ENCODE measurements around the gene P2RX6.
"Not testable (repeated sequence)": the region's sequence is repeated elsewhere in the genome, so short reads cannot be mapped to it uniquely, and the experiment has no call there.

Gene P2RX6

GRCh38 chr22:21064917-21065864, 50.2 kb downstream of the P2RX6 start:
- no peaks in the 10 kb centered on the region for H3K36me3 ChIP-seq (ENCODE audit: insufficient read depth, low read length)
- no peak overlapping the region for H3K9ac ChIP-seq (ENCODE audit: insufficient read length)
- no peak for DNase-seq (ENCODE audit: low read depth, low spot score)
- H3K9me3 ChIP-seq (ENCODE audit: low read depth, low read length): no peaks in the 10 kb centered on the region
- H3K4me3 ChIP-seq: no peak overlapping the region
- H3K27ac ChIP-seq: no peak overlapping the region
- TF ChIP-seq EZH2 (IDR thresholded peaks at IDR 0.05) (no peak), POLR2AphosphoS5 (IDR thresholded peaks at IDR 0.05; ENCODE audit: borderline replicate concordance, low read depth, low read length) (no peak), FOXP2 (optimal IDR thresholded peaks at IDR 0.05; ENCODE audit: control extremely low read depth, extremely low read length, insufficient read depth) (no peak)

- H3K4me3 ChIP-seq: no peak overlapping the region
- TF ChIP-seq POLR2AphosphoS5 (IDR thresholded peaks at IDR 0.05; ENCODE audit: borderline replicate concordance, low read depth, low read length): no peak
- no peak for TF ChIP-seq EZH2 (IDR thresholded peaks at IDR 0.05)
- TF ChIP-seq FOXP2 (optimal IDR thresholded peaks at IDR 0.05; ENCODE audit: control extremely low read depth, extremely low read length, insufficient read depth): no peak
- DNase-seq (ENCODE audit: low read depth, low spot score): no peak
- H3K9me3 ChIP-seq (ENCODE audit: low read depth, low read length): no peaks in the 10 kb centered on the region
- H3K36me3 ChIP-seq (ENCODE audit: insufficient read depth, low read length): no peaks in the 10 kb centered on the region
- H3K9ac ChIP-seq (ENCODE audit: insufficient read length): no peak overlapping the region
- H3K27ac ChIP-seq: no peak overlapping the region
These were observed 52.3 kb downstream of the P2RX6 start for GRCh38 chr22:21067075-21067900.

GRCh38 chr22:21067901-21068680, 53.1 kb downstream of the P2RX6 start:
- Histone ChIP-seq H3K4me3 (no peak overlapping the region), H3K36me3 (ENCODE audit: insufficient read depth, low read length) (no peaks in the 10 kb centered on the region), H3K9ac (ENCODE audit: insufficient read length) (no peak overlapping the region), H3K27ac (no peak overlapping the region), H3K9me3 (ENCODE audit: low read depth, low read length) (no peaks in the 10 kb centered on the region)
- DNase-seq (ENCODE audit: low read depth, low spot score): no peak
- TF ChIP-seq EZH2 (IDR thresholded peaks at IDR 0.05) (no peak), POLR2AphosphoS5 (IDR thresholded peaks at IDR 0.05; ENCODE audit: borderline replicate concordance, low read depth, low read length) (no peak), FOXP2 (optimal IDR thresholded peaks at IDR 0.05; ENCODE audit: control extremely low read depth, extremely low read length, insufficient read depth) (no peak)

- no peak overlapping the region for H3K4me3 ChIP-seq
- H3K27ac ChIP-seq: no peak overlapping the region
- no peaks in the 10 kb centered on the region for H3K36me3 ChIP-seq (ENCODE audit: insufficient read depth, low read length)
- DNase-seq (ENCODE audit: low read depth, low spot score): no peak
- no peaks in the 10 kb centered on the region for H3K9me3 ChIP-seq (ENCODE audit: low read depth, low read length)
- H3K9ac ChIP-seq (ENCODE audit: insufficient read length): no peak overlapping the region
- no peak for TF ChIP-seq POLR2AphosphoS5 (IDR thresholded peaks at IDR 0.05; ENCODE audit: borderline replicate concordance, low read depth, low read length)
- TF ChIP-seq FOXP2 (optimal IDR thresholded peaks at IDR 0.05; ENCODE audit: control extremely low read depth, extremely low read length, insufficient read depth): no peak
- no peak for TF ChIP-seq EZH2 (IDR thresholded peaks at IDR 0.05)
These were observed 53.8 kb downstream of the P2RX6 start for GRCh38 chr22:21068681-21069276.

GRCh38 chr22:21069375-21069774, 54.4 kb downstream of the P2RX6 start:
- H3K9me3 ChIP-seq (ENCODE audit: low read depth, low read length): no peaks in the 10 kb centered on the region

GRCh38 chr22:21070690-21071615, 56.0 kb downstream of the P2RX6 start:
- H3K27ac ChIP-seq: no peak overlapping the region
- no peaks in the 10 kb centered on the region for H3K36me3 ChIP-seq (ENCODE audit: insufficient read depth, low read length)
- H3K9me3 ChIP-seq (ENCODE audit: low read depth, low read length): no peaks in the 10 kb centered on the region
- DNase-seq (ENCODE audit: low read depth, low spot score): no peak
- TF ChIP-seq FOXP2 (optimal IDR thresholded peaks at IDR 0.05; ENCODE audit: control extremely low read depth, extremely low read length, insufficient read depth) (no peak), EZH2 (IDR thresholded peaks at IDR 0.05) (no peak), POLR2AphosphoS5 (IDR thresholded peaks at IDR 0.05; ENCODE audit: borderline replicate concordance, low read depth, low read length) (no peak)
- no peak overlapping the region for H3K4me3 ChIP-seq
- no peak overlapping the region for H3K9ac ChIP-seq (ENCODE audit: insufficient read length)

More at GRCh38 chr22:21069375-21069774, 54.4 kb downstream of the P2RX6 start:
- Histone ChIP-seq H3K4me3 (no peak overlapping the region), H3K27ac (no peak overlapping the region), H3K36me3 (ENCODE audit: insufficient read depth, low read length) (no peaks in the 10 kb centered on the region), H3K9ac (ENCODE audit: insufficient read length) (no peak overlapping the region)
- DNase-seq (ENCODE audit: low read depth, low spot score): no peak
- TF ChIP-seq FOXP2 (optimal IDR thresholded peaks at IDR 0.05; ENCODE audit: control extremely low read depth, extremely low read length, insufficient read depth) (no peak), EZH2 (IDR thresholded peaks at IDR 0.05) (no peak)

- not testable (repeated sequence) for H3K36me3 ChIP-seq (ENCODE audit: insufficient read depth, low read length); DNase-seq (ENCODE audit: low read depth, low spot score); H3K9ac ChIP-seq (ENCODE audit: insufficient read length); H3K9me3 ChIP-seq (ENCODE audit: low read depth, low read length); H3K4me3 ChIP-seq; H3K27ac ChIP-seq
These were observed 56.8 kb downstream of the P2RX6 start for GRCh38 chr22:21071796-21072195.

Measured in SK-N-MC (cell line).